Measurements from ENCODE around the gene RGP1. TPM values are rescaled to one million over a fixed set of nuclear protein-coding genes. Genes with fewer than 3 reads are reported as not detected.

RGP1 gene
- total RNA-seq, 2 donors from 2014 or later: 19.4 to 30.3 TPM

DNA sequence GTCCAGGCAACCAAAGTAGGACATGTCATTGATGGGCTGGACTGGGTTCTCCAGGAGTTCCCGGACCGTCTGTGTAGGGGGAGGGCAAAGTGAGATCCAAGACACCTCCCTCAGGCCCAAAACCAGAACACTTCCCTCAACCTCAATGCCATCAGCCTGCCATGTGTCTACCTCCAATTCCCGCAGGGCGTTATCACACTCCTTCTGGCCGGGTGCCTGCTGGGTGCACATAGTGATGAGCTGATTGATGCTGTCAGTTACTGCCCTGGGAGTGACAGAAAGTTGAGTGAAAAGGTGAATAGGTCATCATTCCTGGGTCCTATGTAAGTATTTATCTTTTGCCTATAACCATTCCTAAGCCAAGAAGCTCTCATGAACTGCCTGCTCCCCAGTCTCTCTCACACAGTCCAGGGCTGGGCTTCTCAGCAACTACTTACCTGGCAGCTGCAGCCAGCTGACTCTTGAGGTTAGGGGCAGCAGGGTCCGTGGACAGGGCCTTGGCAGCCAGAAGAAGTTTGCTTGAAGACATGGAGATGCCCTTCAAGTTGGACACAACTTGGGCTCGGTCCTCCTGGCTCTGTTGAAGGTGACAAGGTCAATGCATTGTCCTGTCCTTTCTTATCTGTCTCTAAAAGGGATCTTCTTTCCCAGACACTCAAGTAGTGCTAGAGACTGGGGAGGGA lies 38.1 kb upstream of the RGP1 start:
- H3K4me1 ChIP-seq (replicated peaks): no peaks in the 10 kb centered on the region
- H3K4me3 ChIP-seq: no peak overlapping the region
- TF ChIP-seq CTCF (IDR thresholded peaks at IDR 0.05) (no peak), POLR2AphosphoS5 (IDR thresholded peaks at IDR 0.05) (no peak), POLR2A (IDR thresholded peaks at IDR 0.05) (no peak)
- no peak for DNase-seq (ENCODE audit: low spot score)
- intact Hi-C loops (cut with DNase I): no loop called here
- 84% methylated on average over 7 of the region's 7 CpGs for WGBS
- H3K27me3 ChIP-seq (replicated peaks; ENCODE audit: insufficient read depth): no peaks in the 10 kb centered on the region
- H3K9me3 ChIP-seq: no peaks in the 10 kb centered on the region
- no peak overlapping the region for H3K27ac ChIP-seq
- H3K36me3 ChIP-seq: peaks cover 63 to 67% of the 10 kb centered on the region in 2 donors

- H3K27ac ChIP-seq: no peak overlapping the region
- H3K27me3 ChIP-seq (replicated peaks; ENCODE audit: insufficient read depth): no peaks in the 10 kb centered on the region
- 83% methylated on average over 21 of the region's 21 CpGs for WGBS
- H3K4me3 ChIP-seq: no peak overlapping the region
- TF ChIP-seq POLR2A (IDR thresholded peaks at IDR 0.05) (no peak), CTCF (IDR thresholded peaks at IDR 0.05) (no peak), POLR2AphosphoS5 (IDR thresholded peaks at IDR 0.05) (no peak)
- DNase-seq (ENCODE audit: low spot score): no peak
- H3K4me1 ChIP-seq (replicated peaks): no peaks in the 10 kb centered on the region
- peaks cover 55 to 65% of the 10 kb centered on the region in 2 donors for H3K36me3 ChIP-seq
- intact Hi-C loops (cut with DNase I): no loop called here
- no peaks in the 10 kb centered on the region for H3K9me3 ChIP-seq
Observed at GRCh38 chr9:35711501-35712428, 37.3 kb upstream of the RGP1 start.

- Histone ChIP-seq H3K27ac (no peak overlapping the region), H3K4me1 (replicated peaks) (no peaks in the 10 kb centered on the region), H3K27me3 (replicated peaks; ENCODE audit: insufficient read depth) (no peaks in the 10 kb centered on the region), H3K4me3 (no peak overlapping the region), H3K36me3 (peaks cover 54 to 64% of the 10 kb centered on the region in 2 donors), H3K9me3 (no peaks in the 10 kb centered on the region)
- no peak for DNase-seq (ENCODE audit: low spot score)
- WGBS: 76% methylated on average over 11 of the region's 11 CpGs
- TF ChIP-seq POLR2AphosphoS5 (IDR thresholded peaks at IDR 0.05): no peak
- intact Hi-C loops (cut with DNase I): no loop called here
Observed at GRCh38 chr9:35712762-35713400, 36.2 kb upstream of the RGP1 start.

DNA sequence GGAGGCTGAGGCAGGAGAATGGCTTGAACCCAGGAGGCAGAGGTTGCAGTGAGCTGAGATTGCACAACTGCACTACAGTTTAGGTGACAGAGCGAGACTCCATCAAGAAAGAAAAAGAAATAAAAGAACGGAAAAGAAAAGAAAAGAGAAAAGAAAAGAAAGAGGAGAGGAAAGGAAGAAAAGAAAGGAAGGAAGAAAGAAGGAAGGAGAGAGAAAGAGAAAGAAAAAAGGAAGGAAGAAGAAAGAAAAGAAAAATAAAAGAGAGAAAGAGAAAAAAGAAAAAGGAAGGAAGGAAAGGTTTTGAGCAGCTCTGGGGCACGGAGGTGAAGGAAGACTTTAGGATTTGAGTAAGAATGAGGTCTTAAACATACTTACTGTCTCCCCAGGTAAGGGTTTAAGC lies 35.5 kb upstream of the RGP1 start:
- Histone ChIP-seq H3K9me3 (no peaks in the 10 kb centered on the region), H3K27me3 (replicated peaks; ENCODE audit: insufficient read depth) (no peaks in the 10 kb centered on the region), H3K4me1 (replicated peaks) (no peaks in the 10 kb centered on the region), H3K27ac (no peak overlapping the region), H3K36me3 (peaks cover 52 to 63% of the 10 kb centered on the region in 2 donors), H3K4me3 (no peak overlapping the region)
- no peak for TF ChIP-seq CTCF (IDR thresholded peaks at IDR 0.05)
- 96% methylated on average over 3 of the region's 3 CpGs for WGBS
- DNase-seq (ENCODE audit: low spot score): no peak
- intact Hi-C loops (cut with DNase I): no loop called here

DNA sequence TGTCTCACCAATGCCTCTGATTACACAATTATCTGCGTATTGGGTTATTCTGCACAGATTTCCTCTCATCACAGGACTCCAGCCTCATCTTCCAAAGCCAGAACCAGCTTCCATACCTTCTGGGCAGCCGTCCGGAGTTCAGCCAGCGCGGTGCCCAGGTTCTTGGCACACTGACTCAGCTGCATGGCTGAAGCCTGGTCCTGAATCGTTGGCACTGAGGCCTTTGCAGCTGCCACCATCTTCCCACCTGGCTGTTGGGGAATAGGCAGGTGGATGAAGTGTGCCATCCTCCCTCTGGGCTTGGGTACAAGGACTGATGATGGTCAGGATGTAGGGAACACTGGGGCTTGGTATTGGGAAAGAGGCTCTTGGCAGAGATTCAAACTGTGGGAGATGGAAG lies 35.0 kb upstream of the RGP1 start:
- H3K36me3 ChIP-seq: peaks cover 57 to 68% of the 10 kb centered on the region in 2 donors
- 91% methylated on average over 6 of the region's 6 CpGs for WGBS
- H3K4me1 ChIP-seq (replicated peaks): no peaks in the 10 kb centered on the region
- H3K9me3 ChIP-seq: no peaks in the 10 kb centered on the region
- H3K4me3 ChIP-seq: no peak overlapping the region
- no peak for DNase-seq (ENCODE audit: low spot score)
- intact Hi-C loops (cut with DNase I): no loop called here
- TF ChIP-seq POLR2AphosphoS5 (IDR thresholded peaks at IDR 0.05) (no peak), POLR2A (IDR thresholded peaks at IDR 0.05) (no peak), CTCF (IDR thresholded peaks at IDR 0.05) (no peak)
- H3K27me3 ChIP-seq (replicated peaks; ENCODE audit: insufficient read depth): no peaks in the 10 kb centered on the region
- no peak overlapping the region for H3K27ac ChIP-seq

Measured in prostate gland (tissue), 2 donors.